SU-DHL-6 (cell line): ENCODE data around the gene CARD11.

Source experiments
- H2AFZ ChIP-seq: fragments of 200-600 bp; sonication (generic); 2 replicates; pipeline ENCODE4 v1.6.1; 2014; ENCODE audit warnings: low read depth, mild to moderate bottlenecking, moderate library complexity, mixed read lengths, antibody characterized with exemption, low read length; ENCODE audit not compliant: severe bottlenecking
- H3F3A ChIP-seq: fragments of 200-600 bp; shearing (Covaris generic); 2 replicates; pipeline ENCODE4 v1.6.0; 2016; ENCODE audit warnings: antibody characterized with exemption, mild to moderate bottlenecking; ENCODE audit not compliant: insufficient read depth
- H3K27ac ChIP-seq: fragments of 200-600 bp; sonication (generic); 2 replicates; pipeline ENCODE4 v1.5.1; 2016; ENCODE audit warnings: low read depth, mild to moderate bottlenecking, low read length, moderate library complexity, mixed read lengths
- H3K27me3 ChIP-seq: fragments of 200-600 bp; sonication (generic), shearing (Covaris generic); 2 replicates; pipeline ENCODE4 v1.6.0; 2014; ENCODE audit warnings: mild to moderate bottlenecking, low read length
- H3K36me3 ChIP-seq: fragments of 200-600 bp; sonication (generic); 2 replicates; pipeline ENCODE4 v1.6.1; 2014; ENCODE audit warnings: mild to moderate bottlenecking, low read length, mixed read lengths
- H3K4me2 ChIP-seq: fragments of 300-600, 200-600 bp; shearing (Covaris generic), sonication (generic); 2 replicates; pipeline ENCODE4 v1.6.0; 2014; ENCODE audit warnings: low read length, low read depth, mild to moderate bottlenecking; ENCODE audit not compliant: poor library complexity, severe bottlenecking
- H3K4me3 ChIP-seq: fragments of 200-600 bp; sonication (generic); 2 replicates; pipeline ENCODE4 v1.5.1; 2014; ENCODE audit warnings: antibody characterized with exemption, low read length, mild to moderate bottlenecking, mixed read lengths; ENCODE audit not compliant: insufficient read depth, poor library complexity, severe bottlenecking
- H3K79me2 ChIP-seq: fragments of 200-600 bp; sonication (generic); 2 replicates; pipeline ENCODE4 v1.6.1; 2014; ENCODE audit warnings: mild to moderate bottlenecking, low read length, moderate library complexity; ENCODE audit not compliant: insufficient read depth
- H3K9ac ChIP-seq: fragments of 200-600 bp; sonication (generic); 2 replicates; pipeline ENCODE4 v1.7.0; 2014; ENCODE audit warnings: mild to moderate bottlenecking, low read length
- H3K9me2 ChIP-seq: fragments of 200-600 bp; sonication (generic); replicated peaks from 2 replicates; pipeline ENCODE4 v1.6.1; 2014; ENCODE audit warnings: low read length; ENCODE audit not compliant: insufficient read depth
- H3K9me3 ChIP-seq: fragments of 200-600 bp; sonication (generic); 2 replicates; pipeline ENCODE4 v1.6.1; 2014; ENCODE audit warnings: low read length, mixed read lengths; ENCODE audit not compliant: insufficient read depth
- H4K20me1 ChIP-seq: fragments of 200-600 bp; sonication (generic); 2 replicates; pipeline ENCODE4 v1.6.1; 2014; ENCODE audit warnings: low read depth, mild to moderate bottlenecking, antibody characterized with exemption, low read length, moderate library complexity, mixed read lengths
- EZH2phosphoT487 ChIP-seq: fragments of 200-600 bp; sonication (generic), shearing (Covaris generic); conservative IDR thresholded peaks from 2 replicates; pipeline ENCODE4 v1.6.1; 2018; ENCODE audit warnings: mild to moderate bottlenecking, antibody characterized with exemption, low read length, moderate library complexity, mixed read lengths
- TF ChIP-seq, protein P1 (sequence below): fragments of 200-600 bp; sonication (generic); IDR thresholded peaks from one replicate; pipeline ENCODE4 v1.5.1; 2017; ENCODE audit warnings: antibody characterized with exemption, mild to moderate bottlenecking, low read length, moderate library complexity; ENCODE audit not compliant: insufficient read depth, poor library complexity, severe bottlenecking

The CARD11 gene

DNA sequence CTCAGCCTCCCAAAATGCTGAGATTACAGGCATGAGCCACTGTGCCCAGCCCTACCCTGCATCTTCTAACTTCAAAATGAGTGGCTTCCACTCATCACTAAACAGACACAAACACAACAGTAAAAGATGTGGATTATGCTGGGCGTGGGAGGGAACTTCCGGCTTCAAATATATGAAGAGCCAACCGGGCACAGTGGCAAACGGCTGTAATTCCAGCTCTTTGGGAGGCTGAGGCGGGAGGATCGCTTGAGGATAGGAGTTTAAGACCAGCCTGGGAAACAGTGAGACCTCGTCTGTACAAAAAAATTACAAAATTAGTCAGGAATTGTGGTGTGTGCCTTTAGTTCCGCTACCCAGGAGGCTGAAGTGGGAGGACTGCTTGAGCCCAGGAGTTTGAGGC is 107.4 kb downstream of the CARD11 start:
- H3K27ac ChIP-seq, result no peak overlapping the region

DNA sequence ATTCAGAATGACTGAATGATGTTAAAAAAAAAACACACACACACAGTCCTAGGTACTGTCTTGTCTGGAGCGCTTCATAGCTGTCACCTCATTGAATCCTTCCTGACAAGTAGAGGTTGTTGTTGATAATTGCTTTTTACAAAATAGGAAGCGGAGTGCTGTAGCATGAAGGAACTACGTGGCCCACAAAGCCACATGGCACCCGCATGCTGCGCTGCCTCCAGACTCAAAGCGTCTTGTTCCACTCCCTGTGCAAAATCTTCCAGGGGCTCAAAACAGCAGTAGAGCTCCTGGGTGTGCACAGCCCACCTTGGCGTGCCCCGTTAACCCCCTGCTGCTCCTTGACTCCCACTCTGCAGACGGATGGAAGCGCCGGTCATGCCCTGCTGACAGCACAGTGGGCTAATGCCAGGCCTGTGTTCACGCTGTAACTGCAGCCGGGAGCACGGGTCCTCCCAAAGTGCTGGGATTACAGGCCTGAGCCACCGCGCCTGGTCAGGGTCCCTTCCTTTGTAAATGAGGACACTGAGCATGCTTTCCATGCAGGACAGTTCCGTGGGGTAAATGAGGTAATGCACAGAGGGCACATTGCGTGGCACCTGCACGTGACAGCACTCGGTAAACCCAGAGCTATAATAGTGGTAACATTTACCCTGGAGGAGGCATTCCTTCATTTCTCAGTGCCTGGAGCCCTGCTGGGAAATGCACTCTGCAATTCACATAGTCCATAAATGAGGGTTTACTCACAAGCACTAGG is 108.5 kb downstream of the CARD11 start:
- no peaks in the 10 kb centered on the region for H3K27me3 ChIP-seq
- no peaks in the 10 kb centered on the region for H3F3A ChIP-seq
- H3K4me2 ChIP-seq, result no peak overlapping the region
- H3K9me3 ChIP-seq, result no peaks in the 10 kb centered on the region
- H3K9me2 ChIP-seq, result no peaks in the 10 kb centered on the region
- no peak overlapping the region for H3K4me3 ChIP-seq
- H3K79me2 ChIP-seq, result no peaks in the 10 kb centered on the region
- H3K36me3 ChIP-seq, result no peaks in the 10 kb centered on the region
- H3K27ac ChIP-seq, result no peak overlapping the region
- no peak overlapping the region for H2AFZ ChIP-seq
- TF ChIP-seq, protein P1, sequence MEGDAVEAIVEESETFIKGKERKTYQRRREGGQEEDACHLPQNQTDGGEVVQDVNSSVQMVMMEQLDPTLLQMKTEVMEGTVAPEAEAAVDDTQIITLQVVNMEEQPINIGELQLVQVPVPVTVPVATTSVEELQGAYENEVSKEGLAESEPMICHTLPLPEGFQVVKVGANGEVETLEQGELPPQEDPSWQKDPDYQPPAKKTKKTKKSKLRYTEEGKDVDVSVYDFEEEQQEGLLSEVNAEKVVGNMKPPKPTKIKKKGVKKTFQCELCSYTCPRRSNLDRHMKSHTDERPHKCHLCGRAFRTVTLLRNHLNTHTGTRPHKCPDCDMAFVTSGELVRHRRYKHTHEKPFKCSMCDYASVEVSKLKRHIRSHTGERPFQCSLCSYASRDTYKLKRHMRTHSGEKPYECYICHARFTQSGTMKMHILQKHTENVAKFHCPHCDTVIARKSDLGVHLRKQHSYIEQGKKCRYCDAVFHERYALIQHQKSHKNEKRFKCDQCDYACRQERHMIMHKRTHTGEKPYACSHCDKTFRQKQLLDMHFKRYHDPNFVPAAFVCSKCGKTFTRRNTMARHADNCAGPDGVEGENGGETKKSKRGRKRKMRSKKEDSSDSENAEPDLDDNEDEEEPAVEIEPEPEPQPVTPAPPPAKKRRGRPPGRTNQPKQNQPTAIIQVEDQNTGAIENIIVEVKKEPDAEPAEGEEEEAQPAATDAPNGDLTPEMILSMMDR, result no peak
- no peak for TF ChIP-seq EZH2phosphoT487
- H3K9ac ChIP-seq, result no peak overlapping the region
- H4K20me1 ChIP-seq, result no peaks in the 10 kb centered on the region

More for the DNA sequence above, 107.4 kb downstream of the CARD11 start:
- Histone ChIP-seq H2AFZ (no peak overlapping the region), H3K9me2 (no peaks in the 10 kb centered on the region), H3K4me2 (no peak overlapping the region), H3K9me3 (no peaks in the 10 kb centered on the region), H3F3A (no peaks in the 10 kb centered on the region), H3K79me2 (no peaks in the 10 kb centered on the region), H3K36me3 (no peaks in the 10 kb centered on the region), H4K20me1 (no peaks in the 10 kb centered on the region), H3K27me3 (no peaks in the 10 kb centered on the region), H3K9ac (no peak overlapping the region), H3K4me3 (no peak overlapping the region)
- no peak for TF ChIP-seq EZH2phosphoT487
- TF ChIP-seq, protein P1, result no peak

DNA sequence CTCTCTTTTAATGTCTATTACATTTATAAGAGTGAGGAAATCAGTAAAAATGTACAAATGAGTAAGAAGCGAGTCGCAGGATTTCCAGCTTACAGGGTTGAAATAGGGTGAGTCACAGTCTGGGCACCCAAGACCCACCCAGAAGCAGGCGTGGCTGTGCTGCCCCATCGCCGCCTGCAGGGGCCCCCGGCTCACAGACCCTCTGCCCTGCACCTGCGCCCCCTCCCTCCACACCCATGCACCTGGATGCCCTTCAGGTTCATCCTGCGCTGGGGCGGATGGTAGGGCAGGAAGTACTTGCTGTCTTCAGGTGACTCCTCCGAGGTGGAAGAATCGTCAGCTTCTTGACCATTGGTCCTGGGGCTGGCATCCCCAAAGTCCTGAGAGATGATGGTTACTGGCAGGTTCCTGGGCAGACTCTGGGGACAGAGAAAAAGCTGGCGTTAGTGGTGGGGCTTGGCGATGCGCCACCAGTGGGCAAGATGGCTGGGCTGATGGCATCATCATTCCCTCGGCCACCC is 109.4 kb downstream of the CARD11 start:
- no peaks in the 10 kb centered on the region for H3K9me3 ChIP-seq
- H3K36me3 ChIP-seq, result no peaks in the 10 kb centered on the region
- H2AFZ ChIP-seq, result no peak overlapping the region
- TF ChIP-seq EZH2phosphoT487, result no peak
- TF ChIP-seq, protein P1, result no peak
- no peak overlapping the region for H3K4me3 ChIP-seq
- H3K27ac ChIP-seq, result no peak overlapping the region
- H4K20me1 ChIP-seq, result no peaks in the 10 kb centered on the region
- H3K79me2 ChIP-seq, result no peaks in the 10 kb centered on the region
- no peak overlapping the region for H3K4me2 ChIP-seq
- H3K27me3 ChIP-seq, result no peaks in the 10 kb centered on the region
- H3F3A ChIP-seq, result no peaks in the 10 kb centered on the region
- no peaks in the 10 kb centered on the region for H3K9me2 ChIP-seq
- no peak overlapping the region for H3K9ac ChIP-seq
